Esophagus (tissue), 2 donors: ENCODE measurements around the gene DNAJB1. TPM values are rescaled to one million over a fixed set of nuclear protein-coding genes. Genes with fewer than 3 reads are reported as not detected.

Source experiments
- H3K27ac ChIP-seq, 2 donors: one replicate each; pipeline ENCODE4 v1.5.1; 2013; ENCODE audit warnings: low read depth in 2 of 2, mild to moderate bottlenecking in 2 of 2, inconsistent platforms in 1 of 2, low read length in 1 of 2, moderate library complexity in 1 of 2
- H3K27me3 ChIP-seq, 2 donors: one replicate each; pipeline ENCODE4 v1.6.1; 2013; ENCODE audit warnings: low read length in 2 of 2, control low read depth in 1 of 2, mild to moderate bottlenecking in 1 of 2; ENCODE audit not compliant: insufficient read depth in 2 of 2, control insufficient read depth in 1 of 2
- H3K36me3 ChIP-seq, 2 donors: one replicate each; pipeline ENCODE4 v1.6.1; 2013; ENCODE audit warnings: low read length in 1 of 2; ENCODE audit not compliant: control insufficient read depth in 2 of 2, insufficient read depth in 2 of 2
- H3K4me1 ChIP-seq, 2 donors: one replicate each; pipeline ENCODE4 v1.6.1; 2013; ENCODE audit warnings: low read length in 1 of 2; ENCODE audit not compliant: control insufficient read depth in 2 of 2, insufficient read depth in 2 of 2
- H3K4me3 ChIP-seq, 2 donors: one replicate each; pipeline ENCODE4 v1.5.1; 2013; ENCODE audit warnings: low read length in 2 of 2, mild to moderate bottlenecking in 2 of 2, low read depth in 1 of 2, moderate library complexity in 1 of 2
- H3K9me3 ChIP-seq, 2 donors: one replicate each; pipeline ENCODE4 v1.6.1; 2013; ENCODE audit warnings: mild to moderate bottlenecking in 2 of 2, low read depth in 1 of 2, low read length in 1 of 2, moderate library complexity in 1 of 2; ENCODE audit not compliant: control insufficient read depth in 2 of 2, insufficient read depth in 1 of 2
- WGBS, 2 donors: extraction: QIAGEN DNeasy Blood & Tissue Kit; methylation state at CpG; one replicate each; pipeline ENCODE4 v1.1.7; 2013; 5-methylcytosine and 5-hydroxymethylcytosine counted together
- polyA plus RNA-seq, 2 donors: library from polyadenylated mRNA; stranded (reverse); fragments of 200-250 nt; gene quantifications; one replicate each; pipeline ENCODE4 v1.2.3, GENCODE V29; 2013
- donor health status: healthy with polysubstance abuse.
- donor health status: Bipolar disorder and iron deficiency.

DNAJB1 gene
- polyA plus RNA-seq, 2 donors: 249 to 309 TPM

DNA sequence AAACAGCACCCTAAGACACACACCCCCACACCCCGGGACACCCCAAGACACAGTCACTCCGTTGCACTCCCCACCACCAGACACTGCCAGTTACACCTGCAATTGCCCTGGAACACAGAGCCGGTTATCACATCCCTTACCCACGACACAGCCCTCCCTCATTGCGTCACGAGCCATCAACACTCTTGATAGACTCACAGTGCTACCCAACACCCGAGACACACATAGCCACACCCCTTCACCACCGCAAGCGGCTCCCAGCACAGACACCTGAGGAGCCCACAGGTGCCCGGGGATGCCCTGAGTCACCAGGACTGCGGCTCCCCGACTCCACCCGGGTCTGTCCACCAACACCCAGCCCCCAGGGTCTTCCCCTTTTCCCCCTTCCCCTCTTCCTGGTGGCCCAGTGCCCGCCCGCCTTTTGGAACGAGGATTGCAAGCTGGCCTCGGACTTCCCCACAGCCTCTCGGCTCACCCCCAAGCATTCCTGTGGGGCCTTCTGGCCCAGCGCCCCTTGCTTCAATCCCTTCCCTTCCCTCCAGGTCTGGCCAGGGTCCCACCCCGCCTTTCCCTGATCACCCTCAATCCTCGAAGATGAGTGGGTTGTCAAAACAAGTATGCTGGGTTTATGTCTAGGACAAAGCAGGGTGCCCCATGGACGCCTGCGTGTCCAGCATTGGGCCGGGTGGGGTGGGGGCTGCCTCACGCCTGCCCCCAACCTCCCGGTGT, 41.4 kb downstream of the DNAJB1 start:
- Histone ChIP-seq H3K9me3 (no peaks in the 10 kb centered on the region), H3K4me3 (no peak overlapping the region), H3K27ac (peak overlapping the region; percentile 47 to 59), H3K27me3 (peaks cover 0 to 2% of the 10 kb centered on the region in 2 donors), H3K36me3 (peaks cover 8 to 32% of the 10 kb centered on the region in 2 donors), H3K4me1 (peaks cover 0 to 32% of the 10 kb centered on the region in 2 donors)
- 30 to 43% methylated on average over 26 of the region's 26 CpGs for WGBS, 2 donors

- Histone ChIP-seq H3K4me1 (peaks cover 0 to 32% of the 10 kb centered on the region in 2 donors), H3K27ac (peak overlapping the region; percentile 51 to 59), H3K36me3 (peaks cover 8 to 30% of the 10 kb centered on the region in 2 donors), H3K27me3 (peaks cover 0 to 2% of the 10 kb centered on the region in 2 donors), H3K4me3 (no peak overlapping the region), H3K9me3 (no peaks in the 10 kb centered on the region)
- 66 to 79% methylated on average over 7 of the region's 7 CpGs for WGBS, 2 donors
Measured at GRCh38 chr19:14476327-14476672, 41.9 kb downstream of the DNAJB1 start.

DNA sequence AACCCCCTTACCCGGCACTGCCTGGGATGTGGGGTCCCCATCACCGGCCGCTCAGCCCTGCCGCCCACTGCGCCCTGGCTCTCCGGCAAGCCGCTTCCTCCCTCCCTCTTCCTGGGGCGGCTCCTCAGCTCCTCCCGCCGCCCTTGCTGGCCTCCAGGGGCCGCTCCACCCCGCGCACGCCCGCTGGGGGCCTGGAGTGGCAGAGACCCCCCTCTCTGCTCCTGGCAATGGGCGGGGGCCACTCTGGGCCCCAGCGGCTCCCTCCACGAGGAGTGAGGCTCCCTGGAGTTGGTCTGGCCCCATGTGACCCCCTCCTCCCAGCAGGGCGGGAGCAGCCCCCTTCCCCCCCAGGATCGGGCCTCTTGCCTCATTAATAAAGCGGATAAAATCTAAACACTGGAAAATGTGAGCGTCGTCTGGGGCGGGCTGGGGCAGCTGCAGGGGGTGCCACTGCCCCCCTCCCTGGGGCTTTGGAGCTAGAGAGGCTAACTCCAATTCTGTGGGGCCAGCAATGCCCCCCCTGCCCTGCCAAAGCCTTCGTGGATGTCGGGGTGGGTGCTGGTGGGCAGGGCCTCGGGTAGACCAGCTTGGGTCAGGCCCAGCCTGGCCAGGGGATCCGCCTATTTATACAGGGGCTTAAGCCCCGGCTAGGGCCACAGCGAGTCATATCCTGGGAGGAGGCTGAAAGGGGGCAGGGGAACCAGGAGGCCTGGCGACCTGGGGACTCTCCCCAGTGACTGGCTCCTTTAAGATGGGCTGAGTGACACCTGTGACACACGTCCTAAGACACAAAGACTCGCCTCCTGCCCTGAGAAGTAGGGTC, 42.7 kb downstream of the DNAJB1 start, which contains the start of gene PTGER1:
Gene PTGER1 (minus strand): TSS at position 104 of the 823 bp plus-strand sequence. CDS start 1,034 bp downstream, outside the sequence.
- WGBS, 2 donors: 6 to 9% methylated on average over 33 of the region's 33 CpGs
- no peaks in the 10 kb centered on the region for H3K9me3 ChIP-seq
- peaks cover 8 to 27% of the 10 kb centered on the region in 2 donors for H3K36me3 ChIP-seq
- peaks cover 0 to 32% of the 10 kb centered on the region in 2 donors for H3K4me1 ChIP-seq
- H3K4me3 ChIP-seq: peak within 1 kb of the TSS in 1 of 2 donors; percentile 7
- H3K27ac ChIP-seq: peak within 1 kb of the TSS; percentile 51 to 59
- H3K27me3 ChIP-seq: peaks cover 0 to 2% of the 10 kb centered on the region in 2 donors

GRCh38 chr19:14474827-14475226, 43.4 kb downstream of the DNAJB1 start:
- H3K4me3 ChIP-seq: peak overlapping the region in 1 of 2 donors; percentile 7
- H3K27ac ChIP-seq: peak overlapping the region in 1 of 2 donors; percentile 24
- H3K36me3 ChIP-seq: peaks cover 8 to 21% of the 10 kb centered on the region in 2 donors
- peaks cover 0 to 2% of the 10 kb centered on the region in 2 donors for H3K27me3 ChIP-seq
- H3K4me1 ChIP-seq: peaks cover 0 to 32% of the 10 kb centered on the region in 2 donors
- H3K9me3 ChIP-seq: no peaks in the 10 kb centered on the region
- 40 to 45% methylated on average over 12 of the region's 12 CpGs for WGBS, 2 donors

- H3K4me3 ChIP-seq: peak overlapping the region in 1 of 2 donors; percentile 7
- no peaks in the 10 kb centered on the region for H3K9me3 ChIP-seq
- H3K36me3 ChIP-seq: peaks cover 8 to 15% of the 10 kb centered on the region in 2 donors
- 20 to 32% methylated on average over 50 to 53 of the region's 53 CpGs for whole genome bisulfite sequencing, 2 donors
- H3K27me3 ChIP-seq: peaks cover 0 to 2% of the 10 kb centered on the region in 2 donors
- peaks cover 0 to 32% of the 10 kb centered on the region in 2 donors for H3K4me1 ChIP-seq
- no peak overlapping the region for H3K27ac ChIP-seq
Measured at GRCh38 chr19:14473978-14474578, 44.1 kb downstream of the DNAJB1 start.

GRCh38 chr19:14473073-14473977, 44.9 kb downstream of the DNAJB1 start:
- Histone ChIP-seq H3K27me3 (peaks cover 0 to 2% of the 10 kb centered on the region in 2 donors), H3K36me3 (peaks cover 4 to 8% of the 10 kb centered on the region in 2 donors), H3K27ac (no peak overlapping the region), H3K4me1 (peaks cover 0 to 32% of the 10 kb centered on the region in 2 donors), H3K9me3 (no peaks in the 10 kb centered on the region), H3K4me3 (no peak overlapping the region)
- WGBS, 2 donors: 15 to 29% methylated on average over 68 to 97 of the region's 97 CpGs

- Histone ChIP-seq H3K4me3 (no peak overlapping the region), H3K9me3 (no peaks in the 10 kb centered on the region), H3K27ac (no peak overlapping the region), H3K36me3 (no peaks in the 10 kb centered on the region), H3K4me1 (peaks cover 0 to 32% of the 10 kb centered on the region in 2 donors), H3K27me3 (peaks cover 0 to 2% of the 10 kb centered on the region in 2 donors)
- WGBS, 2 donors: 6 to 8% methylated on average over 50 to 66 of the region's 66 CpGs
Measured at GRCh38 chr19:14472202-14472938, 45.8 kb downstream of the DNAJB1 start.

GRCh38 chr19:14471436-14472187, 46.6 kb downstream of the DNAJB1 start:
- Histone ChIP-seq H3K4me3 (no peak overlapping the region), H3K36me3 (no peaks in the 10 kb centered on the region), H3K9me3 (no peaks in the 10 kb centered on the region), H3K27me3 (peaks cover 0 to 2% of the 10 kb centered on the region in 2 donors), H3K4me1 (peaks cover 0 to 28% of the 10 kb centered on the region in 2 donors), H3K27ac (no peak overlapping the region)
- WGBS, 2 donors: 69 to 72% methylated on average over 33 to 46 of the region's 46 CpGs
